AG04450 (cell line): ENCODE data around the gene GIT2. TPM values are rescaled to one million over a fixed set of nuclear protein-coding genes. Genes with fewer than 3 reads are reported as not detected.

Experiments used
- CTCF ChIA-PET: fragments of 300-600, 350-600 bp; formaldehyde crosslinking; extraction: SDS; loops from one replicate; lab custom pipeline; 2022; ENCODE audit warnings: antibody characterized with exemption, inconsistent platforms; lab: Charles Lee
- POLR2A ChIA-PET: fragments of 350-600 bp; formaldehyde crosslinking; extraction: SDS; loops from one replicate; lab custom pipeline; 2021; ENCODE audit warnings: antibody characterized with exemption, inconsistent platforms; lab: Yijun Ruan, JAX
- DNase-seq: peaks from one replicate; pipeline ENCODE4 v3.0.0-alpha.2; 2011; ENCODE audit warnings: low read depth, low spot score
- H3K27ac ChIP-seq: one replicate; pipeline ENCODE4 v1.5.1; 2012; ENCODE audit warnings: low read depth, low read length, control low read depth
- H3K27me3 ChIP-seq: one replicate; pipeline ENCODE4 v1.6.0; 2012; ENCODE audit warnings: low read length; ENCODE audit not compliant: control insufficient read depth, insufficient read depth
- H3K4me3 ChIP-seq: 2 replicates; pipeline ENCODE4 v1.5.1; 2011; ENCODE audit warnings: mild to moderate bottlenecking, low read depth, low read length, control low read depth
- H3K9me3 ChIP-seq: 2 replicates; pipeline ENCODE4 v1.5.1; 2012; ENCODE audit warnings: low read length; ENCODE audit not compliant: control insufficient read depth, insufficient read depth
- CTCF ChIP-seq: IDR thresholded peaks from 2 replicates; pipeline ENCODE4 v1.5.1; 2011; ENCODE audit warnings: low read depth, low read length, control low read depth, inconsistent platforms
- polyA plus RNA-seq: library from polyadenylated mRNA; depleted of rRNA; stranded (reverse); fragments of >200 nt; gene quantifications from 2 replicates; pipeline ENCODE4 v1.2.3, GENCODE V29; 2011

Gene GIT2
- polyA plus RNA-seq, 1 experiment = 57.9 TPM

GRCh38 chr12:109963330-109963729, 32.8 kb downstream of the GIT2 start:
- DNase-seq = no peak
- H3K27me3 ChIP-seq = no peaks in the 10 kb centered on the region
- ChIA-PET POLR2A (interaction anchor here (0.6 kb wide), 1 partner anchor 1512 kb away, joined by 3 read pairs; no protein-coding TSS in a partner anchor), CTCF (interaction anchor here (0.6 to 1.7 kb wide), 3 partner anchors 11 to 468 kb away, joined by 3 to 4 read pairs (median 3); no protein-coding TSS in a partner anchor)
- H3K9me3 ChIP-seq = no peaks in the 10 kb centered on the region
- no peak overlapping the region for H3K27ac ChIP-seq
- no peak for TF ChIP-seq CTCF
- no peak overlapping the region for H3K4me3 ChIP-seq

GRCh38 chr12:109962398-109962797, 33.8 kb downstream of the GIT2 start:
- TF ChIP-seq CTCF = no peak
- Histone ChIP-seq H3K27ac (no peak overlapping the region), H3K27me3 (no peaks in the 10 kb centered on the region), H3K9me3 (no peaks in the 10 kb centered on the region), H3K4me3 (no peak overlapping the region)
- CTCF ChIA-PET = interaction anchor here (1.7 kb wide), 1 partner anchor 10 kb away, joined by 4 read pairs; no protein-coding TSS in a partner anchor
- POLR2A ChIA-PET = interaction anchor here (0.6 kb wide), 1 partner anchor 1768 kb away, joined by 4 read pairs; no protein-coding TSS in a partner anchor
- DNase-seq = no peak

DNA sequence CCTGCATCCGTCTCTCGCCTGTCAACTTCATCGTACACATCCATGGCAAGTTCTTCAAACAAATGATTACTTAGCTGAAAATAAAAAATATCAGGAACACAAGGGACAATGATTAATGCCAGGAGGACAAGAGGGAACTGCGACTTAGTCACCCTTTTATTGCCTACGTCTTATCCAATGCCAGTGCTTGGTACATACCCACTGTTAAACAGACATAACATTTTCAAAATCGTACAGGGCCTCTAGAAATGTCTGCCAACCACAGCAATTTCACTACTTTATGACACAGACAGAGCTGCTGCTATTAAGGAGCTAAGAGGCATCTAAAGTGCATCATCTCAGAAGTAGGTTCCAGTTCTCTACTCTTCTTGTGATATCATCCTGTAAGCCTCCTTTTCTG, 34.6 kb downstream of the GIT2 start:
- POLR2A ChIA-PET = interaction anchor here (0.6 kb wide), 1 partner anchor 1769 kb away, joined by 4 read pairs; no protein-coding TSS in a partner anchor
- DNase-seq = no peak
- no peak overlapping the region for H3K4me3 ChIP-seq
- H3K9me3 ChIP-seq = no peaks in the 10 kb centered on the region
- H3K27me3 ChIP-seq = no peaks in the 10 kb centered on the region
- no peak overlapping the region for H3K27ac ChIP-seq
- no peak for TF ChIP-seq CTCF
- CTCF ChIA-PET = no interaction called here

DNA sequence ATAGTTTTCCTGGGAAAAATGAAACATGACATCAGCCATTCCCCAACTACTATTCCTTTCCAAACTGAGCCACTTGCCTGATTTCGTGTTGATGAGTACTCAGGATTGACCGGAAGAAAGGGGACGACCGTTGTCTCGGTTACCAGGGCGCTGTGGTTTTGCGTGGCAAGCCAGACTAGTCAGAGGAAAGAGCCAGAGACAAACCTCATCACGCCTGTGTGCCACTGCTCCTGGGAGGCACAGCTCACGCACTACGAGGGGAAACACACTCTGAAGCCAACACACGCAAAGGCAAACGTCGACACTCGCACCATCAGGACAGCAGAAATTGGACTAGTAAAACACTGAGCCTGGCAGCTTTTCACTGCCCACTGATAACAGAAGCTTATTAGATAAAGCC, 35.0 kb downstream of the GIT2 start:
- CTCF ChIA-PET = no interaction called here
- Histone ChIP-seq H3K27me3 (no peaks in the 10 kb centered on the region), H3K4me3 (no peak overlapping the region), H3K27ac (no peak overlapping the region), H3K9me3 (no peaks in the 10 kb centered on the region)
- POLR2A ChIA-PET = no interaction called here
- no peak for DNase-seq
- no peak for TF ChIP-seq CTCF

GRCh38 chr12:109959411-109960093, 36.6 kb downstream of the GIT2 start:
- DNase-seq = no peak
- H3K27me3 ChIP-seq = no peaks in the 10 kb centered on the region
- no peak overlapping the region for H3K27ac ChIP-seq
- H3K9me3 ChIP-seq = no peaks in the 10 kb centered on the region
- ChIA-PET POLR2A (no interaction called here), CTCF (no interaction called here)
- TF ChIP-seq CTCF = no peak
- H3K4me3 ChIP-seq = no peak overlapping the region
